DND-41 (cell line): Measurements from ENCODE around the gene LNX1.

Experiments
- ATAC-seq: fragments of 200-7000 bp; cut with Tn5 transposase; 3 replicates; pipeline ENCODE4 v1.9.1; 2021; ENCODE audit warnings: low read depth; ENCODE audit not compliant: insufficient read depth
- DNase-seq: peaks from one replicate; pipeline ENCODE4 v3.0.0-alpha.2; 2020
- H2AFZ ChIP-seq: 2 replicates; pipeline ENCODE4 v1.6.0; 2012; ENCODE audit warnings: low read depth, low read length
- H3K27ac ChIP-seq: 2 replicates; pipeline ENCODE4 v1.5.1; 2012; ENCODE audit warnings: low read length, inconsistent platforms
- H3K27me3 ChIP-seq: fragments of 200-600 bp; sonication (generic); 2 replicates; pipeline ENCODE4 v1.6.0; 2012; ENCODE audit warnings: low read length, mild to moderate bottlenecking, inconsistent platforms; ENCODE audit not compliant: insufficient read depth, poor library complexity
- H3K36me3 ChIP-seq: 2 replicates; pipeline ENCODE4 v1.5.1; 2012; ENCODE audit warnings: low read length, inconsistent platforms; ENCODE audit not compliant: insufficient read depth
- H3K4me1 ChIP-seq: 2 replicates; pipeline ENCODE4 v1.5.1; 2012; ENCODE audit warnings: mild to moderate bottlenecking, low read length; ENCODE audit not compliant: insufficient read depth
- H3K4me2 ChIP-seq: 2 replicates; pipeline ENCODE4 v1.6.0; 2012; ENCODE audit warnings: mild to moderate bottlenecking, moderate library complexity, low read length, inconsistent platforms; ENCODE audit not compliant: insufficient read depth
- H3K4me3 ChIP-seq, 2 experiments: fragments of 200-600 bp in 1 of 2; shearing (Covaris generic) in 1 of 2; 2 replicates each; pipeline ENCODE4 v1.5.1; 2012 to 2016; ENCODE audit warnings: inconsistent platforms in 2 of 2, low read length in 2 of 2, mild to moderate bottlenecking in 2 of 2, low read depth in 1 of 2, moderate library complexity in 1 of 2
- H3K79me2 ChIP-seq: 2 replicates; pipeline ENCODE4 v1.6.0; 2012; ENCODE audit warnings: low read length, inconsistent platforms; ENCODE audit not compliant: insufficient read depth
- H3K9ac ChIP-seq: 2 replicates; pipeline ENCODE4 v1.6.0; 2012; ENCODE audit warnings: low read depth, mild to moderate bottlenecking, inconsistent platforms, low read length, moderate library complexity
- H3K9me3 ChIP-seq: 2 replicates; pipeline ENCODE4 v1.5.1; 2012; ENCODE audit warnings: low read length, moderate library complexity, mild to moderate bottlenecking, inconsistent platforms; ENCODE audit not compliant: insufficient read depth, severe bottlenecking
- H4K20me1 ChIP-seq: 2 replicates; pipeline ENCODE4 v1.6.0; 2012; ENCODE audit warnings: low read length; ENCODE audit not compliant: insufficient read depth
- EZH2 ChIP-seq: IDR thresholded peaks from 3 replicates; pipeline ENCODE4 v1.6.1; 2012; ENCODE audit warnings: borderline replicate concordance, low read depth, mild to moderate bottlenecking, moderate library complexity, low read length, inconsistent platforms; ENCODE audit not compliant: severe bottlenecking
- TF ChIP-seq, protein P1 (sequence below): IDR thresholded peaks from 2 replicates; pipeline ENCODE4 v1.5.1; 2012; ENCODE audit warnings: borderline replicate concordance, low read length, moderate library complexity, mild to moderate bottlenecking; ENCODE audit not compliant: poor library complexity, severe bottlenecking; ENCODE audit errors: extremely low read depth

Gene LNX1

DNA sequence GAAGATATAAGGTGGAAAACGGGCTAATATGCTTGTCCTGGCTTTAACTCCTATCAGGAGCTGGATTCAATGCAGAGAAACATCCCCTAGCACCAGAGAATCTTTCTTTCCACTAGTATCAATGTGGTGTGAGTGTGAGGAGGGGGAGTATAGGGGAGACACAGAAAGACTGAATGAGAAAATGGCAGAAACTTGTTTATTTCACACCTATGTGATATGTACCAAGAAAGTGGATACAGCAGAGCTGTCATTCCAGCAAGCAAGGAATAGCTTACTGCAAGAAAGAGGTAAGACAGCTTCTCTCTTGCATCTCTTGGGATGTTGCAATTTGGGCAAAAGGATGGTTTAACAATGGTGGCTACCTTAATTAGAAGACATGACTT lies 105.6 kb downstream of the LNX1 start:
- Histone ChIP-seq H3K27me3 (peaks cover 6% of the 10 kb centered on the region), H2AFZ (no peak overlapping the region), H4K20me1 (no peaks in the 10 kb centered on the region), H3K9me3 (no peaks in the 10 kb centered on the region), H3K9ac (no peak overlapping the region), H3K4me2 (no peak overlapping the region), H3K36me3 (no peaks in the 10 kb centered on the region), H3K79me2 (no peaks in the 10 kb centered on the region), H3K4me3 (no peak overlapping the region), H3K27ac (no peak overlapping the region), H3K4me1 (no peaks in the 10 kb centered on the region)
- ATAC-seq (no peak), DNase-seq (no peak)
- TF ChIP-seq EZH2, result no peak
- TF ChIP-seq, protein P1, sequence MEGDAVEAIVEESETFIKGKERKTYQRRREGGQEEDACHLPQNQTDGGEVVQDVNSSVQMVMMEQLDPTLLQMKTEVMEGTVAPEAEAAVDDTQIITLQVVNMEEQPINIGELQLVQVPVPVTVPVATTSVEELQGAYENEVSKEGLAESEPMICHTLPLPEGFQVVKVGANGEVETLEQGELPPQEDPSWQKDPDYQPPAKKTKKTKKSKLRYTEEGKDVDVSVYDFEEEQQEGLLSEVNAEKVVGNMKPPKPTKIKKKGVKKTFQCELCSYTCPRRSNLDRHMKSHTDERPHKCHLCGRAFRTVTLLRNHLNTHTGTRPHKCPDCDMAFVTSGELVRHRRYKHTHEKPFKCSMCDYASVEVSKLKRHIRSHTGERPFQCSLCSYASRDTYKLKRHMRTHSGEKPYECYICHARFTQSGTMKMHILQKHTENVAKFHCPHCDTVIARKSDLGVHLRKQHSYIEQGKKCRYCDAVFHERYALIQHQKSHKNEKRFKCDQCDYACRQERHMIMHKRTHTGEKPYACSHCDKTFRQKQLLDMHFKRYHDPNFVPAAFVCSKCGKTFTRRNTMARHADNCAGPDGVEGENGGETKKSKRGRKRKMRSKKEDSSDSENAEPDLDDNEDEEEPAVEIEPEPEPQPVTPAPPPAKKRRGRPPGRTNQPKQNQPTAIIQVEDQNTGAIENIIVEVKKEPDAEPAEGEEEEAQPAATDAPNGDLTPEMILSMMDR, result no peak

DNA sequence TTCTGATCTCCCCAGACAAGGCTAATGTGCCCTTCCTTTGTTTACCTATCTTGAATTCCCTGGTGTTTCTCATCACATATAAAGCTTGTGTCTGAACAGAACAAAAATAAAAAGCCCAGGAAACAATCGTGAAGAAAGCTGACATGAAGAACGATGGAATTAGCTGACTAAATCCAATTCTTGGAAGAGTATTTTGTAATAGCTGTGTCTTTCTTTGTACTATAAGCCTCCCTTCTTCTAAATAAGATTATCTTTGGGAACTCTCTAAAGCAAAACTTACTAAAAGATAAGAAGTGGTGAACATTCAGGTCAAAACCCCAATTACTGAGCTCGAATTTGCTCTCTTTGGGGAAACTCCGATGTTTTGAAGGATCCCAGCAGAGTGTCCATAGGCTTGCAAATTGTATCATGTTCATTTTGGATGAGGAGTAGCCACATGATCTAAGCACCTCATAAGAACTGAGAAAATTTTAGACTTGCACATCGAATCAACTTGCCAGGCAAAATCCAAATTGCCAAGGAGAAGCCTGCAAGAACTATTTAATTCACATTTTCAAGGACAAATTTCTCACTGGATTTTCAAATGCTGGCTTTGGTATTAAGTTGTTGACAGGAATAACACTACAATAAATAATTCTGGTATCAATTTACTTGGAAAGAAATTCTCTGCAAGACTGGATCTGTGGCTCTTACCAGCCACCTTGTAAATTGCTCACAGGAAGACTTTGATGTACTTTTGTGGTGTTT lies 106.2 kb downstream of the LNX1 start:
- Histone ChIP-seq H3K9me3 (no peaks in the 10 kb centered on the region), H3K79me2 (no peaks in the 10 kb centered on the region), H2AFZ (no peak overlapping the region), H3K36me3 (no peaks in the 10 kb centered on the region), H3K4me3 (no peak overlapping the region), H4K20me1 (no peaks in the 10 kb centered on the region), H3K27me3 (peaks cover 6% of the 10 kb centered on the region), H3K4me2 (no peak overlapping the region), H3K9ac (no peak overlapping the region), H3K4me1 (no peaks in the 10 kb centered on the region), H3K27ac (no peak overlapping the region)
- DNase-seq (no peak), ATAC-seq (no peak)
- TF ChIP-seq, protein P1, result no peak
- no peak for TF ChIP-seq EZH2

DNA sequence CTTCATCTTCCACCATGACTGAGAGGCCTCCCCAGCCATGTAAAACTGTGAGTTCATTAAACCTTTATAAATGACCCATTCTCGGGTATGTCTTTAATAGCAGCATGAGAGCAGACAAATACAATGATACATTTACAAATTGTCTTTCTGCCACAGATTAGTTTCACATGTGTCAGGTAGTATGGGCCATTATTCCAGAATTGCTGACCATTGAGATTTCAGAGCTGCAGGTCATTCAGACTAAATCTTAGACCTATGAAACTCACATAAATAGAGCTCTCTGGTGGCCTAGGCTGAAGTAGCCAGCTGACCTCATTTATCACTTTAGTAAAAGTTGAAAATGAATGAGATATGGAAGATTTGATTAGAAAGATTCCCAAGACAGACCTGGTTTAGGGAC lies 108.0 kb downstream of the LNX1 start:
- ATAC-seq (no peak), DNase-seq (no peak)
- no peak overlapping the region for H3K4me2 ChIP-seq
- H2AFZ ChIP-seq, result no peak overlapping the region
- H3K27me3 ChIP-seq, result peaks cover 6% of the 10 kb centered on the region
- H3K79me2 ChIP-seq, result no peaks in the 10 kb centered on the region
- H3K9ac ChIP-seq, result no peak overlapping the region
- TF ChIP-seq, protein P1, result no peak
- no peak for TF ChIP-seq EZH2
- H3K9me3 ChIP-seq, result no peaks in the 10 kb centered on the region
- H3K4me1 ChIP-seq, result no peaks in the 10 kb centered on the region
- H3K4me3 ChIP-seq, result no peak overlapping the region
- H3K36me3 ChIP-seq, result no peaks in the 10 kb centered on the region
- no peak overlapping the region for H3K27ac ChIP-seq
- H4K20me1 ChIP-seq, result no peaks in the 10 kb centered on the region

DNA sequence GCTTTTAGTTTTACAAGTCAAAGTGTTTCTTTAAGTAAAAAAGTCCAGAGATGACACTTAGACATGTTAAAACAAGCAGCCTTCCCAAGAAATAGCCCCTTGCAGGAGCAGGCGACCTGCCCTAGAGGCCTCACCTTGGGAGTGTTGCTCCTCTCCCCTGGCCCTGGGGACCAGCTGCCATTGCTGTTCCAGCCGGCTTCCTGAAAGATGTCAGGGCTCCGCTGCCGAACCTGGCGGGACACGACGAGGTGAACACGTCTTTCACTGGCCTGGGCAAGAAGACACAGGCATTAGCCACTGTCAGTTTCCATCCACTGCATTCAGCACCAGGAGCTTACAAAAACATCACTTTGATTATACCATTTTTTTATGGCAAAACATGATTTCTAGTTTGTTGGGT lies 109.7 kb downstream of the LNX1 start:
- no peak for ATAC-seq
- no peak for TF ChIP-seq EZH2
- TF ChIP-seq, protein P1, result no peak
- no peak overlapping the region for H3K4me3 ChIP-seq
- H4K20me1 ChIP-seq, result no peaks in the 10 kb centered on the region
- H3K4me1 ChIP-seq, result no peaks in the 10 kb centered on the region
- DNase-seq, result no peak
- H3K9ac ChIP-seq, result no peak overlapping the region
- no peaks in the 10 kb centered on the region for H3K79me2 ChIP-seq
- H3K27me3 ChIP-seq, result peaks cover 3% of the 10 kb centered on the region
- H3K4me2 ChIP-seq, result no peak overlapping the region
- H3K27ac ChIP-seq, result no peak overlapping the region
- no peak overlapping the region for H2AFZ ChIP-seq
- H3K9me3 ChIP-seq, result no peaks in the 10 kb centered on the region
- H3K36me3 ChIP-seq, result no peaks in the 10 kb centered on the region
